Measurements from ENCODE around the gene FAF2. TPM values are rescaled to one million over a fixed set of nuclear protein-coding genes. Genes with fewer than 3 reads are reported as not detected.

Gene FAF2
- total RNA-seq, 4 donors from 2014 or later, result 25.3 to 27.7 (median 25.5) TPM

GRCh38 chr5:176536132-176536901 is 88.1 kb downstream of the FAF2 start:
- 0% methylated on average over 2 of the region's 43 CpGs; no CpG with 5 or more reads in 1 of the 2 donors for WGBS, 2 donors (ENCODE audit: low coverage in 1 of 2)
- peak overlapping the region; percentile 90 to 100 (median 97) for H3K27ac ChIP-seq
- peak; percentile 22 for ATAC-seq

GRCh38 chr5:176536902-176537553 is 88.8 kb downstream of the FAF2 start, which contains the start of gene RNF44:
TSS of gene RNF44 (minus strand) at chr5:176537402. CDS start at chr5:176532472, 4,930 bp downstream.
- Histone ChIP-seq H3K9me3 (no peaks in the 10 kb centered on the region), H3K27ac (peak within 1 kb of the TSS; percentile 90 to 100 (median 97)), H3K4me3 (peak within 1 kb of the TSS; percentile 61 to 93), H3K4me1 (peaks cover 0 to 69% (median 42%) of the 10 kb centered on the region in 3 donors), H3K36me3 (peaks cover 0 to 1% of the 10 kb centered on the region in 2 donors), H3K27me3 (no peaks in the 10 kb centered on the region)
- ATAC-seq, result peak; percentile 87
- WGBS, 2 donors (ENCODE audit: low coverage in 1 of 2), result 0% methylated on average over 3 of the region's 63 CpGs; no CpG with 5 or more reads in 1 of the 2 donors
- TF ChIP-seq CTCF (IDR thresholded peaks at IDR 0.05) (no peak), POLR2AphosphoS5 (IDR thresholded peaks at IDR 0.05) (peak; percentile 45), EP300 (IDR thresholded peaks at IDR 0.05) (no peak), POLR2A (IDR thresholded peaks at IDR 0.05) (peak; percentile 51 to 60)

More at GRCh38 chr5:176536132-176536901, 88.1 kb downstream of the FAF2 start:
- TF ChIP-seq CTCF (IDR thresholded peaks at IDR 0.05) (no peak), POLR2AphosphoS5 (IDR thresholded peaks at IDR 0.05) (peak; percentile 39)
- peaks cover 0 to 69% (median 40%) of the 10 kb centered on the region in 3 donors for H3K4me1 ChIP-seq
- no peaks in the 10 kb centered on the region for H3K9me3 ChIP-seq
- no peaks in the 10 kb centered on the region for H3K27me3 ChIP-seq
- peak overlapping the region; percentile 61 to 93 for H3K4me3 ChIP-seq
- peaks cover 0 to 8% of the 10 kb centered on the region in 2 donors for H3K36me3 ChIP-seq

- Histone ChIP-seq H3K4me1 (peaks cover 0 to 69% (median 47%) of the 10 kb centered on the region in 3 donors), H3K27me3 (no peaks in the 10 kb centered on the region), H3K36me3 (no peaks in the 10 kb centered on the region), H3K9me3 (no peaks in the 10 kb centered on the region), H3K4me3 (peak overlapping the region; percentile 61 to 93), H3K27ac (peak overlapping the region; percentile 90 to 100 (median 97))
- peak; percentile 92 for ATAC-seq
- WGBS, 2 donors (ENCODE audit: low coverage in 1 of 2), result 0% methylated on average over 4 of the region's 43 CpGs; no CpG with 5 or more reads in 1 of the 2 donors
- TF ChIP-seq POLR2AphosphoS5 (IDR thresholded peaks at IDR 0.05) (peak; percentile 77), EP300 (IDR thresholded peaks at IDR 0.05) (no peak), POLR2A (IDR thresholded peaks at IDR 0.05) (peak in 1 of 2 donors; percentile 9)
Observed at GRCh38 chr5:176537554-176538229, 89.5 kb downstream of the FAF2 start.

GRCh38 chr5:176538230-176538988 is 90.2 kb downstream of the FAF2 start:
- H3K9me3 ChIP-seq, result no peaks in the 10 kb centered on the region
- no peaks in the 10 kb centered on the region for H3K36me3 ChIP-seq
- H3K27ac ChIP-seq, result peak overlapping the region; percentile 19 to 100 (median 97)
- WGBS, 2 donors (ENCODE audit: low coverage in 1 of 2), result 20 to 23% methylated on average over 8 to 11 of the region's 13 CpGs
- H3K4me1 ChIP-seq, result peaks cover 0 to 64% (median 40%) of the 10 kb centered on the region in 3 donors
- no peak for TF ChIP-seq POLR2A (IDR thresholded peaks at IDR 0.05)
- no peak for TF ChIP-seq EP300 (IDR thresholded peaks at IDR 0.05)
- no peak for TF ChIP-seq POLR2AphosphoS5 (IDR thresholded peaks at IDR 0.05)
- TF ChIP-seq CTCF (IDR thresholded peaks at IDR 0.05), result no peak
- H3K27me3 ChIP-seq, result no peaks in the 10 kb centered on the region
- H3K4me3 ChIP-seq, result peak overlapping the region in 1 of 2 donors; percentile 93
- no peak for ATAC-seq

Data from gastroesophageal sphincter (tissue), 4 donors.